Caco-2 (cell line): Measurements from ENCODE around the gene RAMP1. TPM values are rescaled to one million over a fixed set of nuclear protein-coding genes. Genes with fewer than 3 reads are reported as not detected.

Experiments used
- BruUV-seq: library from RNA; stranded (reverse); fragments of 400-500 nt; replicated peaks from 2 replicates; lab custom pipeline; 2021; lab: Mats Ljungman, UMichigan
- CTCF ChIA-PET: fragments of 300-600 bp; sonication (Branson Sonifier 250); formaldehyde crosslinking; loops from one replicate; lab custom pipeline; 2022; ENCODE audit warnings: antibody characterized with exemption; lab: Charles Lee
- POLR2A ChIA-PET: fragments of 300-600 bp; sonication (Branson Sonifier 250); formaldehyde crosslinking; loops from one replicate; lab custom pipeline; 2022; ENCODE audit warnings: antibody characterized with exemption; lab: Charles Lee
- DNase-seq, 2 experiments: peaks; one replicate each; pipeline versions ENCODE4 v3.0.0 to v3.0.0-alpha.2; 2020 to 2022
- H3K27me3 ChIP-seq: replicated peaks from 2 replicates; pipeline ENCODE4 v1.6.0; 2011; ENCODE audit warnings: low read length; ENCODE audit not compliant: control insufficient read depth, insufficient read depth
- H3K36me3 ChIP-seq: 2 replicates; pipeline ENCODE4 v1.5.1; 2011; ENCODE audit warnings: low read length; ENCODE audit not compliant: control insufficient read depth, insufficient read depth
- H3K4me1 ChIP-seq: fragments of 250-450 bp; sonication (Bioruptor Pico); 2 replicates; pipeline ENCODE4 v1.5.1; 2020; ENCODE audit warnings: mild to moderate bottlenecking
- H3K4me3 ChIP-seq: 2 replicates; pipeline ENCODE4 v1.5.1; 2011; ENCODE audit warnings: low read depth, mild to moderate bottlenecking, control low read depth, low read length
- H3K9me3 ChIP-seq: fragments of 250-450 bp; sonication (Bioruptor Pico); 2 replicates; pipeline ENCODE4 v1.5.1; 2020; ENCODE audit warnings: mild to moderate bottlenecking, moderate library complexity
- H3K27ac Mint-ChIP-seq: one replicate; pipeline ENCODE4 v1.8.0; 2022; ENCODE audit warnings: mixed read lengths; ENCODE audit not compliant: unreplicated experiment
- H3K27me3 Mint-ChIP-seq: one replicate; pipeline ENCODE4 v1.8.0; 2022; ENCODE audit warnings: mixed read lengths; ENCODE audit not compliant: insufficient read depth, unreplicated experiment
- H3K36me3 Mint-ChIP-seq: one replicate; pipeline ENCODE4 v1.8.0; 2022; ENCODE audit warnings: mild to moderate bottlenecking, mixed read lengths; ENCODE audit not compliant: insufficient read depth, unreplicated experiment
- H3K4me1 Mint-ChIP-seq: one replicate; pipeline ENCODE4 v1.8.0; 2022; ENCODE audit warnings: low read depth, mixed read lengths; ENCODE audit not compliant: unreplicated experiment
- H3K4me3 Mint-ChIP-seq: one replicate; pipeline ENCODE4 v1.8.0; 2022; ENCODE audit warnings: mild to moderate bottlenecking, moderate library complexity, mixed read lengths; ENCODE audit not compliant: unreplicated experiment
- H3K9me3 Mint-ChIP-seq: one replicate; pipeline ENCODE4 v1.8.0; 2022; ENCODE audit warnings: mixed read lengths; ENCODE audit not compliant: unreplicated experiment
- CTCF ChIP-seq, 2 experiments: fragments of 200-600 bp in 1 of 2; IDR thresholded peaks; 1 replicate in 1 of 2; 2 replicates in 1 of 2; pipeline versions ENCODE4 v1.5.1 to v1.8.0; 2011 to 2022; ENCODE audit warnings: antibody characterized with exemption in 1 of 2, control low read depth in 1 of 2, inconsistent platforms in 1 of 2, low read depth in 1 of 2, low read length in 1 of 2, mild to moderate bottlenecking in 1 of 2, moderate library complexity in 1 of 2; ENCODE audit not compliant: insufficient read depth in 1 of 2, severe bottlenecking in 1 of 2, unreplicated experiment in 1 of 2
- intact Hi-C: fragments of 100-400 bp; cut with micrococcal nuclease; formaldehyde crosslinking; loops from one replicate; pipeline ENCODE4 v1.10.0; 2022; ENCODE audit not compliant: unreplicated experiment
- total RNA-seq: library from RNA; stranded (reverse); gene quantifications from 2 replicates; pipeline ENCODE4 v1.2.3, GENCODE V29; 2022

Gene RAMP1
- total RNA-seq, 1 experiment from 2014 or later: 2.2 TPM

GRCh38 chr2:237939251-237939650 lies 79.8 kb downstream of the RAMP1 start:
- Mint-ChIP-seq H3K27me3 (no peaks in the 10 kb centered on the region), H3K4me1 (peaks cover 16% of the 10 kb centered on the region), H3K9me3 (no peaks in the 10 kb centered on the region), H3K36me3 (no peaks in the 10 kb centered on the region), H3K4me3 (no peak overlapping the region), H3K27ac (no peak overlapping the region)
- CTCF ChIA-PET: no interaction called here
- intact Hi-C loops: no loop called here
- no peak overlapping the region for H3K4me3 ChIP-seq
- H3K9me3 ChIP-seq: no peaks in the 10 kb centered on the region; the same call in 1 of the 2 replicates
- no TSS peak for BruUV-seq
- H3K4me1 ChIP-seq: peaks cover 13% of the 10 kb centered on the region
- H3K27me3 ChIP-seq: no peaks in the 10 kb centered on the region
- no peak for DNase-seq
- H3K36me3 ChIP-seq: no peaks in the 10 kb centered on the region
- POLR2A ChIA-PET: no interaction called here
- no peak for TF ChIP-seq CTCF (IDR thresholded peaks at IDR 0.05; ENCODE audit: insufficient read depth in 1 of 2, low read depth in 1 of 2, low read length in 1 of 2, severe bottlenecking in 1 of 2, unreplicated experiment in 1 of 2)

- POLR2A ChIA-PET: no interaction called here
- no peaks in the 10 kb centered on the region; the same call in 1 of the 2 replicates for H3K9me3 ChIP-seq
- no peak overlapping the region for H3K4me3 ChIP-seq
- Mint-ChIP-seq H3K36me3 (no peaks in the 10 kb centered on the region), H3K4me1 (peaks cover 16% of the 10 kb centered on the region), H3K27me3 (no peaks in the 10 kb centered on the region), H3K27ac (no peak overlapping the region), H3K9me3 (peaks cover 1% of the 10 kb centered on the region), H3K4me3 (no peak overlapping the region)
- DNase-seq: no peak
- intact Hi-C loops: no loop called here
- no TSS peak for BruUV-seq
- H3K27me3 ChIP-seq: no peaks in the 10 kb centered on the region
- H3K4me1 ChIP-seq: peaks cover 13% of the 10 kb centered on the region
- TF ChIP-seq CTCF (IDR thresholded peaks at IDR 0.05; ENCODE audit: insufficient read depth in 1 of 2, low read depth in 1 of 2, low read length in 1 of 2, severe bottlenecking in 1 of 2, unreplicated experiment in 1 of 2): no peak
- no peaks in the 10 kb centered on the region for H3K36me3 ChIP-seq
- CTCF ChIA-PET: no interaction called here
Measured at GRCh38 chr2:237940828-237941227, 81.4 kb downstream of the RAMP1 start.

- Mint-ChIP-seq H3K36me3 (no peaks in the 10 kb centered on the region), H3K9me3 (peaks cover 5% of the 10 kb centered on the region), H3K4me1 (peaks cover 16% of the 10 kb centered on the region), H3K4me3 (no peak overlapping the region), H3K27me3 (no peaks in the 10 kb centered on the region), H3K27ac (peak overlapping the region; percentile 55)
- H3K27me3 ChIP-seq: no peaks in the 10 kb centered on the region
- POLR2A ChIA-PET: no interaction called here
- intact Hi-C loops: no loop called here
- no peaks in the 10 kb centered on the region for H3K36me3 ChIP-seq
- no peak overlapping the region for H3K4me3 ChIP-seq
- no peak for TF ChIP-seq CTCF (IDR thresholded peaks at IDR 0.05; ENCODE audit: insufficient read depth in 1 of 2, low read depth in 1 of 2, low read length in 1 of 2, severe bottlenecking in 1 of 2, unreplicated experiment in 1 of 2)
- no peak for DNase-seq
- peaks cover 13% of the 10 kb centered on the region for H3K4me1 ChIP-seq
- BruUV-seq: no TSS peak
- no peaks in the 10 kb centered on the region; the same call in 1 of the 2 replicates for H3K9me3 ChIP-seq
- CTCF ChIA-PET: no interaction called here
Measured at GRCh38 chr2:237941239-237941638, 81.8 kb downstream of the RAMP1 start.
